NK-92 (cell line): ENCODE data around the gene PAK6.

Source experiments
- DNase-seq: peaks from one replicate; lab custom pipeline; 2025; ENCODE audit not compliant: unreplicated experiment; lab: John Stamatoyannopoulos, UW

Gene PAK6

GRCh38 chr15:40238532-40239403 lies at the start of gene PAK6:
PAK6 (plus strand) TSS chr15:40239063; CDS start chr15:40264786, 25,723 bp downstream.
- DNase-seq, result no peak

GRCh38 chr15:40190591-40190990 lies 48.3 kb upstream of the PAK6 start:
- no peak for DNase-seq

- no peak for DNase-seq
Measured at GRCh38 chr15:40192942-40193341, 45.9 kb upstream of the PAK6 start.

- no peak for DNase-seq
Measured at GRCh38 chr15:40197434-40197833, 41.4 kb upstream of the PAK6 start.

GRCh38 chr15:40198355-40199085 lies 40.3 kb upstream of the PAK6 start:
- DNase-seq, result no peak

- no peak for DNase-seq
Measured at GRCh38 chr15:40204100-40204499, 34.8 kb upstream of the PAK6 start.

GRCh38 chr15:40217166-40217824 lies 21.6 kb upstream of the PAK6 start:
- no peak for DNase-seq

- DNase-seq, result no peak
Measured at GRCh38 chr15:40219801-40220200, 19.1 kb upstream of the PAK6 start.

GRCh38 chr15:40222131-40222530 lies 16.7 kb upstream of the PAK6 start:
- no peak for DNase-seq

GRCh38 chr15:40226736-40227135 lies 12.1 kb upstream of the PAK6 start:
- DNase-seq, result no peak

- no peak for DNase-seq
Measured at GRCh38 chr15:40229316-40229715, 9.5 kb upstream of the PAK6 start.

- no peak for DNase-seq
Measured at GRCh38 chr15:40229956-40230355, 8.9 kb upstream of the PAK6 start.

- no peak for DNase-seq
Measured at GRCh38 chr15:40232625-40233070, 6.2 kb upstream of the PAK6 start.

GRCh38 chr15:40233727-40234577 lies 4.9 kb upstream of the PAK6 start:
- DNase-seq, result no peak

GRCh38 chr15:40234783-40235182 lies 4.1 kb upstream of the PAK6 start:
- no peak for DNase-seq

- no peak for DNase-seq
Measured at GRCh38 chr15:40235201-40235885, 3.5 kb upstream of the PAK6 start.

GRCh38 chr15:40239404-40239692 lies 485 bp downstream of the PAK6 start:
- DNase-seq, result no peak

GRCh38 chr15:40239693-40240618 lies 1.1 kb downstream of the PAK6 start:
- no peak for DNase-seq

- no peak for DNase-seq
Measured at GRCh38 chr15:40240619-40241221, 1.9 kb downstream of the PAK6 start.
